ENCODE data around the gene BCCIP. TPM values are rescaled to one million over a fixed set of nuclear protein-coding genes. Genes with fewer than 3 reads are reported as not detected.

The BCCIP gene
- total RNA-seq, 1 donor from 2014 or later = 68.1 TPM

GRCh38 chr10:125840406-125840805 lies 17.1 kb downstream of the BCCIP start:
- FAIRE-seq = no peak
- peaks cover 14% of the 10 kb centered on the region for H3K36me3 Mint-ChIP-seq (ENCODE audit: low read depth, unreplicated experiment)

DNA sequence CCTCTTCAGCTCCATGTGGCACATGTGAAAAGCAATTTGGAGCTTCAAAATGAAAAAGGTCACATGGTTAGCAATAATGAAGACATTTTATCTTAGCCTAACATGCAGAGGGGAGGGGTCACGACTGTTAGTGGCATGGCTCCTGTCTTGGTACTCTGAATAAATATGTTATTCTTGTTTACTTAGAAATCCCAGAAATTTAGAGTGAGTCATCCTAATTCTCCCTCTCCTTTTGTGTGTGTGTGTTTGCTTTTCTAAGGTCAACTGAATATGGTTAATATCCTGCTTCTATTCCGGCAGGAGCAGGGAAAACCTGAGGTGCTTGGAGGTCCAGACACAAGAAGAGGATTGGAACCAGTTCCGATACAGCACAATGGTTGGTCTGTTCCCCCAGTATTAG lies 17.6 kb downstream of the BCCIP start:
- H3K79me2 ChIP-seq (ENCODE audit: insufficient read depth, low read length) = no peaks in the 10 kb centered on the region
- peak overlapping the region; percentile 7 for H3K4me2 ChIP-seq (ENCODE audit: low read length)
- no peaks in the 10 kb centered on the region for H3K9me3 Mint-ChIP-seq (ENCODE audit: unreplicated experiment)
- H4K20me1 ChIP-seq (ENCODE audit: insufficient read depth, low read length) = peaks cover 21% of the 10 kb centered on the region
- H3K4me3 ChIP-seq (ENCODE audit: insufficient read depth, low read depth, low read length) = no peak overlapping the region
- DNase-seq (ENCODE audit: low read depth) (peak; percentile 25), FAIRE-seq (no peak)
- no peaks in the 10 kb centered on the region for H3K27me3 ChIP-seq (ENCODE audit: insufficient read depth, low read length)
- H3K4me3 Mint-ChIP-seq (ENCODE audit: unreplicated experiment) = no peak overlapping the region
- H3K27me3 Mint-ChIP-seq (ENCODE audit: low read depth, unreplicated experiment) = no peaks in the 10 kb centered on the region
- TF ChIP-seq, protein P1, sequence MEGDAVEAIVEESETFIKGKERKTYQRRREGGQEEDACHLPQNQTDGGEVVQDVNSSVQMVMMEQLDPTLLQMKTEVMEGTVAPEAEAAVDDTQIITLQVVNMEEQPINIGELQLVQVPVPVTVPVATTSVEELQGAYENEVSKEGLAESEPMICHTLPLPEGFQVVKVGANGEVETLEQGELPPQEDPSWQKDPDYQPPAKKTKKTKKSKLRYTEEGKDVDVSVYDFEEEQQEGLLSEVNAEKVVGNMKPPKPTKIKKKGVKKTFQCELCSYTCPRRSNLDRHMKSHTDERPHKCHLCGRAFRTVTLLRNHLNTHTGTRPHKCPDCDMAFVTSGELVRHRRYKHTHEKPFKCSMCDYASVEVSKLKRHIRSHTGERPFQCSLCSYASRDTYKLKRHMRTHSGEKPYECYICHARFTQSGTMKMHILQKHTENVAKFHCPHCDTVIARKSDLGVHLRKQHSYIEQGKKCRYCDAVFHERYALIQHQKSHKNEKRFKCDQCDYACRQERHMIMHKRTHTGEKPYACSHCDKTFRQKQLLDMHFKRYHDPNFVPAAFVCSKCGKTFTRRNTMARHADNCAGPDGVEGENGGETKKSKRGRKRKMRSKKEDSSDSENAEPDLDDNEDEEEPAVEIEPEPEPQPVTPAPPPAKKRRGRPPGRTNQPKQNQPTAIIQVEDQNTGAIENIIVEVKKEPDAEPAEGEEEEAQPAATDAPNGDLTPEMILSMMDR (IDR thresholded peaks at IDR 0.05; ENCODE audit: insufficient read depth, low read depth, low read length) = no peak
- TF ChIP-seq EZH2 (IDR thresholded peaks at IDR 0.05; ENCODE audit: insufficient read depth, low read length) = no peak
- H3K9me3 ChIP-seq (ENCODE audit: insufficient read depth, low read depth, low read length) = no peaks in the 10 kb centered on the region
- H3K36me3 ChIP-seq (ENCODE audit: insufficient read depth, low read length) = peaks cover 32% of the 10 kb centered on the region
- H3K36me3 Mint-ChIP-seq (ENCODE audit: low read depth, unreplicated experiment) = peaks cover 14% of the 10 kb centered on the region
- no peak overlapping the region for H3K27ac ChIP-seq (ENCODE audit: low read depth, low read length)
- H3K4me1 ChIP-seq (ENCODE audit: insufficient read depth, low read length) = peaks cover 4% of the 10 kb centered on the region
- no peak overlapping the region for H3K9ac ChIP-seq (ENCODE audit: low read length)
- no peak overlapping the region for H2AFZ ChIP-seq (ENCODE audit: low read depth, low read length)
- peaks cover 9% of the 10 kb centered on the region for H3K4me1 Mint-ChIP-seq (ENCODE audit: low read depth, unreplicated experiment)
- H3K27ac Mint-ChIP-seq (ENCODE audit: unreplicated experiment) = no peak overlapping the region

More at GRCh38 chr10:125840406-125840805, 17.1 kb downstream of the BCCIP start:
- H3K4me2 ChIP-seq (ENCODE audit: low read length) = no peak overlapping the region
- H3K9me3 Mint-ChIP-seq (ENCODE audit: unreplicated experiment) = no peaks in the 10 kb centered on the region
- H4K20me1 ChIP-seq (ENCODE audit: insufficient read depth, low read length) = peaks cover 21% of the 10 kb centered on the region
- peaks cover 4% of the 10 kb centered on the region for H3K4me1 ChIP-seq (ENCODE audit: insufficient read depth, low read length)
- no peaks in the 10 kb centered on the region for H3K27me3 ChIP-seq (ENCODE audit: insufficient read depth, low read length)
- H2AFZ ChIP-seq (ENCODE audit: low read depth, low read length) = no peak overlapping the region
- TF ChIP-seq, protein P1 (IDR thresholded peaks at IDR 0.05; ENCODE audit: insufficient read depth, low read depth, low read length) = no peak
- TF ChIP-seq EZH2 (IDR thresholded peaks at IDR 0.05; ENCODE audit: insufficient read depth, low read length) = no peak
- peaks cover 9% of the 10 kb centered on the region for H3K4me1 Mint-ChIP-seq (ENCODE audit: low read depth, unreplicated experiment)
- no peak overlapping the region for H3K27ac Mint-ChIP-seq (ENCODE audit: unreplicated experiment)
- no peak overlapping the region for H3K27ac ChIP-seq (ENCODE audit: low read depth, low read length)
- no peak overlapping the region for H3K4me3 ChIP-seq (ENCODE audit: insufficient read depth, low read depth, low read length)
- no peaks in the 10 kb centered on the region for H3K27me3 Mint-ChIP-seq (ENCODE audit: low read depth, unreplicated experiment)
- H3K4me3 Mint-ChIP-seq (ENCODE audit: unreplicated experiment) = no peak overlapping the region
- H3K36me3 ChIP-seq (ENCODE audit: insufficient read depth, low read length) = peaks cover 32% of the 10 kb centered on the region
- no peak overlapping the region for H3K9ac ChIP-seq (ENCODE audit: low read length)
- no peaks in the 10 kb centered on the region for H3K79me2 ChIP-seq (ENCODE audit: insufficient read depth, low read length)
- no peak for DNase-seq (ENCODE audit: low read depth)
- no peaks in the 10 kb centered on the region for H3K9me3 ChIP-seq (ENCODE audit: insufficient read depth, low read depth, low read length)

DNA sequence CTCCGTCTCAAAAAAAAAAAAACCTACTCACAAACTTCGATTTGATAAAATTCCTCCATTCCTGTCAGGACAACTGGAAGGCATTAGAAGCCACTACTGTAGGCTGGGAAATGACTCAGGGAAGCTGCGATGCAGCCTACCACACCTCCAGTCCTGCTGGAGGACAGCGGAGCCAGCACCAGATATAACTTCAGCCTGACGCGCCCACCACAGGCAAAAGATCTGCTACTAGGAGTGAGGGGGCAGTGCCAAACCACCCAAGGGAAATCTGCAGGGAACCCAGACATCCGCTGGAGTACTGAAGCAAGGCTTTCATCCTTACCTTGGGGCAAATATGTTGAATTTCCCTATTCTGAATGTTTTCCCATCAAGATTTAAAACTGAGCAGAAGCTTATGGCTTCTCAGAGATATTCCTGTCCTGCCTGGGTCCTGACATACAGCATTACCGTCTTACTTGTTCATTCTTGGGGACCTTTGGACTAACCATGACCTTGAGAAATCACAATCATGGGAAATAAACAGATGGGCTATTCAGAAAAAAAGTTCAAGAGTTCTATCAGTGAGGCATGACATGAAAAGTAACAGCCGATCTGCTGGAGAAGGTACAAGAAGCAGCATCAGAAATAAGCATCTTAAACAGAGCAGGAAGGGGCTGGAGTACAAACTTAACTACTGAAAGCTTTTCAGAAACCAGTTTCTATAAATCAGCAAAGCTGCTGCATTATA lies 20.4 kb downstream of the BCCIP start:
- H3K27ac ChIP-seq (ENCODE audit: low read depth, low read length) = no peak overlapping the region
- no peaks in the 10 kb centered on the region for H3K9me3 Mint-ChIP-seq (ENCODE audit: unreplicated experiment)
- no peak overlapping the region for H3K9ac ChIP-seq (ENCODE audit: low read length)
- H2AFZ ChIP-seq (ENCODE audit: low read depth, low read length) = no peak overlapping the region
- DNase-seq (ENCODE audit: low read depth) = peak; percentile 12
- no peak overlapping the region for H3K4me3 Mint-ChIP-seq (ENCODE audit: unreplicated experiment)
- FAIRE-seq = no peak
- peaks cover 18% of the 10 kb centered on the region for H3K36me3 ChIP-seq (ENCODE audit: insufficient read depth, low read length)
- H3K36me3 Mint-ChIP-seq (ENCODE audit: low read depth, unreplicated experiment) = peaks cover 21% of the 10 kb centered on the region
- H3K4me3 ChIP-seq (ENCODE audit: insufficient read depth, low read depth, low read length) = no peak overlapping the region
- H3K79me2 ChIP-seq (ENCODE audit: insufficient read depth, low read length) = no peaks in the 10 kb centered on the region
- peaks cover 4% of the 10 kb centered on the region for H3K4me1 ChIP-seq (ENCODE audit: insufficient read depth, low read length)
- H3K27ac Mint-ChIP-seq (ENCODE audit: unreplicated experiment) = no peak overlapping the region
- peaks cover 16% of the 10 kb centered on the region for H4K20me1 ChIP-seq (ENCODE audit: insufficient read depth, low read length)
- no peak for TF ChIP-seq EZH2 (IDR thresholded peaks at IDR 0.05; ENCODE audit: insufficient read depth, low read length)
- TF ChIP-seq, protein P1 (IDR thresholded peaks at IDR 0.05; ENCODE audit: insufficient read depth, low read depth, low read length) = no peak
- H3K27me3 Mint-ChIP-seq (ENCODE audit: low read depth, unreplicated experiment) = no peaks in the 10 kb centered on the region
- H3K4me2 ChIP-seq (ENCODE audit: low read length) = no peak overlapping the region
- H3K4me1 Mint-ChIP-seq (ENCODE audit: low read depth, unreplicated experiment) = peaks cover 6% of the 10 kb centered on the region
- no peaks in the 10 kb centered on the region for H3K9me3 ChIP-seq (ENCODE audit: insufficient read depth, low read depth, low read length)
- no peaks in the 10 kb centered on the region for H3K27me3 ChIP-seq (ENCODE audit: insufficient read depth, low read length)

Data from astrocyte (in vitro differentiated cells and primary cell).